Liver (tissue), 9 donors: ENCODE data around the gene RNF41. TPM values are rescaled to one million over a fixed set of nuclear protein-coding genes. Genes with fewer than 3 reads are reported as not detected.
A peak's percentile ranks its signal among the peaks of the same experiment; 100 is the strongest.
"Not testable (repeated sequence)": the region's sequence is repeated elsewhere in the genome, so short reads cannot be mapped to it uniquely, and the experiment has no call there.

Experiments
- DNase-seq: peaks from one replicate; pipeline ENCODE4 v3.0.0-alpha.2; 2017; ENCODE audit warnings: low spot score
- H3K27ac ChIP-seq, 2 donors: one replicate each; pipeline ENCODE4 v1.7.0; 2013; ENCODE audit warnings: inconsistent platforms in 2 of 2, low read length in 2 of 2, control low read depth in 1 of 2, low read depth in 1 of 2, mild to moderate bottlenecking in 1 of 2
- H3K27me3 ChIP-seq, 4 donors: one replicate each; pipeline versions ENCODE4 v1.6.1 to v1.7.0; 2013; ENCODE audit warnings: low read length in 3 of 4, inconsistent platforms in 1 of 4, mild to moderate bottlenecking in 1 of 4, moderate library complexity in 1 of 4; ENCODE audit not compliant: control insufficient read depth in 4 of 4, insufficient read depth in 4 of 4
- H3K36me3 ChIP-seq, 4 donors: one replicate each; pipeline versions ENCODE4 v1.6.1 to v1.7.0; 2013; ENCODE audit warnings: low read length in 3 of 4, mild to moderate bottlenecking in 3 of 4, low read depth in 1 of 4, moderate library complexity in 1 of 4; ENCODE audit not compliant: control insufficient read depth in 4 of 4, insufficient read depth in 3 of 4
- H3K4me1 ChIP-seq, 4 donors: one replicate each; pipeline versions ENCODE4 v1.6.1 to v1.7.0; 2013; ENCODE audit warnings: low read length in 3 of 4, mild to moderate bottlenecking in 3 of 4, moderate library complexity in 1 of 4; ENCODE audit not compliant: control insufficient read depth in 4 of 4, insufficient read depth in 4 of 4
- H3K4me3 ChIP-seq, 3 donors: one replicate each; pipeline versions ENCODE4 v1.6.1 to v1.7.0; 2013; ENCODE audit warnings: low read length in 3 of 3, control low read depth in 1 of 3, low read depth in 1 of 3, mild to moderate bottlenecking in 1 of 3
- H3K9ac ChIP-seq, 2 donors: one replicate each; pipeline ENCODE4 v1.7.0; 2013; ENCODE audit warnings: low read length in 2 of 2, mild to moderate bottlenecking in 2 of 2, moderate library complexity in 2 of 2, control low read depth in 1 of 2, low read depth in 1 of 2
- H3K9me3 ChIP-seq, 4 donors: one replicate each; pipeline versions ENCODE4 v1.6.1 to v1.7.0; 2013; ENCODE audit warnings: low read length in 3 of 4; ENCODE audit not compliant: control insufficient read depth in 4 of 4
- ATF3 ChIP-seq: IDR thresholded peaks from 2 replicates; pipeline ENCODE4 v1.6.1; 2016; ENCODE audit warnings: antibody characterized with exemption
- CTCF ChIP-seq: fragments of 150-350 bp; IDR thresholded peaks from 2 replicates; pipeline ENCODE4 v1.5.1; 2017; ENCODE audit warnings: improper control_type of control experiment, low read depth, low read length; ENCODE audit not compliant: missing input control
- EGR1 ChIP-seq, 2 donors: IDR thresholded peaks; 2 replicates each; pipeline ENCODE4 v1.6.1; 2016 to 2018; ENCODE audit warnings: antibody characterized with exemption in 2 of 2, low read depth in 2 of 2
- FOXA2 ChIP-seq: IDR thresholded peaks from 2 replicates; pipeline ENCODE4 v1.6.1; 2016; ENCODE audit warnings: antibody characterized with exemption
- GABPA ChIP-seq, 2 donors: IDR thresholded peaks in 1 of 2; conservative IDR thresholded peaks in 1 of 2; 2 replicates each; pipeline ENCODE4 v1.6.1; 2016; ENCODE audit warnings: antibody characterized with exemption in 2 of 2, mild to moderate bottlenecking in 1 of 2, moderate library complexity in 1 of 2
- HNF4A ChIP-seq, 2 donors: conservative IDR thresholded peaks; 2 replicates each; pipeline ENCODE4 v1.6.1; 2016; ENCODE audit warnings: antibody characterized with exemption in 2 of 2, mild to moderate bottlenecking in 2 of 2
- HNF4G ChIP-seq: IDR thresholded peaks from 2 replicates; pipeline ENCODE4 v1.6.1; 2016; ENCODE audit warnings: antibody characterized with exemption
- JUND ChIP-seq, 2 donors: IDR thresholded peaks; 2 replicates each; pipeline ENCODE4 v1.6.1; 2016; ENCODE audit warnings: antibody characterized with exemption in 2 of 2
- MAX ChIP-seq: IDR thresholded peaks from 2 replicates; pipeline ENCODE4 v1.6.1; 2016; ENCODE audit warnings: antibody characterized with exemption
- NR2F2 ChIP-seq: IDR thresholded peaks from 2 replicates; pipeline ENCODE4 v1.6.1; 2016; ENCODE audit warnings: antibody characterized with exemption
- RAD21 ChIP-seq, 2 donors: IDR thresholded peaks; 2 replicates each; pipeline ENCODE4 v1.6.1; 2016; ENCODE audit warnings: antibody characterized with exemption in 2 of 2, mild to moderate bottlenecking in 2 of 2
- REST ChIP-seq: IDR thresholded peaks from 2 replicates; pipeline ENCODE4 v1.6.1; 2016; ENCODE audit warnings: antibody characterized with exemption, mild to moderate bottlenecking
- RXRA ChIP-seq, 2 donors: IDR thresholded peaks; 2 replicates each; pipeline ENCODE4 v1.6.1; 2017 to 2018; ENCODE audit warnings: antibody characterized with exemption in 2 of 2, mild to moderate bottlenecking in 1 of 2
- SP1 ChIP-seq: IDR thresholded peaks from 2 replicates; pipeline ENCODE4 v1.6.1; 2018; ENCODE audit warnings: antibody characterized with exemption, mild to moderate bottlenecking
- YY1 ChIP-seq: IDR thresholded peaks from 2 replicates; pipeline ENCODE4 v1.6.1; 2016; ENCODE audit warnings: antibody characterized with exemption, mild to moderate bottlenecking
- ZBTB33 ChIP-seq: IDR thresholded peaks from 2 replicates; pipeline ENCODE4 v1.6.1; 2016; ENCODE audit warnings: antibody characterized with exemption
- WGBS: extraction: QIAGEN DNeasy Blood & Tissue Kit; methylation state at CpG from one replicate; pipeline ENCODE4 v1.1.7; 2013; 5-methylcytosine and 5-hydroxymethylcytosine counted together
- polyA plus RNA-seq, 2 donors: library from polyadenylated mRNA; stranded (reverse) in 1 of 2; unstranded in 1 of 2; fragments of 200-250 nt in 1 of 2; fragments of >200 nt in 1 of 2; fragmentation: Nextera tagmentation in 1 of 2; extraction: Ambion mirVana in 1 of 2; gene quantifications; one replicate each; pipeline versions ENCODE4 v1.2.1 to v1.2.3, GENCODE V29; 2013 to 2015
- total RNA-seq, 2 donors: library from RNA; depleted of rRNA; stranded (reverse); fragments of >200 nt; gene quantifications; one replicate each; pipeline ENCODE4 v1.2.3, GENCODE V29; 2014
- donor health status: healthy.
- donor health status: healthy.
- donor health status: healthy.
- donor health status: healthy.
- donor health status: healthy.

The RNF41 gene
- total and polyA plus RNA-seq, 4 donors, result 7.6 to 31.8 (median 16.8) TPM

- H3K27ac ChIP-seq, result peak overlapping the region; percentile 93 to 97
- H3K9ac ChIP-seq, result peak overlapping the region; percentile 56 to 83
- WGBS, result 44% methylated on average over 16 of the region's 16 CpGs
- H3K4me3 ChIP-seq, result peak overlapping the region; percentile 79 to 91 (median 86)
- H3K4me1 ChIP-seq, result peaks cover 2 to 42% (median 27%) of the 10 kb centered on the region in 4 donors
- not testable (repeated sequence) for H3K9me3 ChIP-seq, DNase-seq, H3K27me3 ChIP-seq
- TF ChIP-seq HNF4A (conservative IDR thresholded peaks at IDR 0.05), result peak; percentile 16 to 43
- H3K36me3 ChIP-seq, result peaks cover 0 to 11% (median 5%) of the 10 kb centered on the region in 4 donors
Observed at GRCh38 chr12:56266068-56266692, 44.5 kb upstream of the RNF41 start.

GRCh38 chr12:56262955-56263354, 41.2 kb upstream of the RNF41 start:
- peaks cover 1 to 26% (median 18%) of the 10 kb centered on the region in 4 donors for H3K4me1 ChIP-seq
- not testable (repeated sequence) for H3K27me3 ChIP-seq, H3K27ac ChIP-seq, H3K9ac ChIP-seq, H3K36me3 ChIP-seq, H3K4me3 ChIP-seq, H3K9me3 ChIP-seq, DNase-seq
- WGBS, result 92% methylated on average over 7 of the region's 7 CpGs

GRCh38 chr12:56261503-56262232, 39.9 kb upstream of the RNF41 start:
- Histone ChIP-seq H3K9me3 (no peaks in the 10 kb centered on the region), H3K4me3 (no peak overlapping the region), H3K9ac (no peak overlapping the region), H3K27ac (no peak overlapping the region), H3K4me1 (peaks cover 1 to 25% (median 20%) of the 10 kb centered on the region in 4 donors), H3K27me3 (no peaks in the 10 kb centered on the region), H3K36me3 (no peaks in the 10 kb centered on the region)
- WGBS, result 92% methylated on average over 5 of the region's 5 CpGs
- TF ChIP-seq YY1 (no peak), ATF3 (no peak), CTCF (no peak), JUND (IDR thresholded peaks at IDR 0.05) (no peak), RXRA (IDR thresholded peaks at IDR 0.05) (no peak), HNF4A (conservative IDR thresholded peaks at IDR 0.05) (no peak), REST (no peak), ZBTB33 (no peak), NR2F2 (no peak), EGR1 (IDR thresholded peaks at IDR 0.05; ENCODE audit: low read depth in 2 of 2) (no peak), SP1 (no peak), RAD21 (IDR thresholded peaks at IDR 0.05) (no peak), GABPA (IDR thresholded peaks at IDR 0.05 in 1 of 2, conservative IDR thresholded peaks at IDR 0.05 in 1 of 2) (no peak), MAX (no peak), HNF4G (no peak), FOXA2 (no peak)
- no peak for DNase-seq
